Upper lobe of left lung (tissue), 6 donors: ENCODE results near the gene JSRP1. TPM values are rescaled to one million over a fixed set of nuclear protein-coding genes. Genes with fewer than 3 reads are reported as not detected.

Experiments used
- ATAC-seq, 2 donors: fragments of 200-7000 bp; cut with Tn5 transposase; one replicate each; pipeline ENCODE4 v1.9.1; 2022; ENCODE audit warnings: mild to moderate bottlenecking in 2 of 2, moderate library complexity in 2 of 2; ENCODE audit not compliant: low FRiP score in 2 of 2
- DNase-seq, 2 donors: peaks; one replicate each; pipeline ENCODE4 v3.0.0-alpha.2; 2019 to 2020
- H3K27ac ChIP-seq, 4 donors: fragments of 200-600 bp; sonication (generic); one replicate each; pipeline ENCODE4 v1.5.1; 2016 to 2019
- H3K27me3 ChIP-seq, 4 donors: fragments of 200-600 bp; sonication (generic); one replicate each; pipeline ENCODE4 v1.5.1; 2017 to 2019
- H3K36me3 ChIP-seq, 4 donors: fragments of 200-600 bp; sonication (generic); one replicate each; pipeline ENCODE4 v1.5.1; 2016 to 2019
- H3K4me1 ChIP-seq, 4 donors: fragments of 200-600 bp; sonication (generic); one replicate each; pipeline ENCODE4 v1.5.1; 2018 to 2019
- H3K4me3 ChIP-seq, 4 donors: fragments of 200-600 bp; sonication (generic); one replicate each; pipeline ENCODE4 v1.5.1; 2017 to 2019; ENCODE audit warnings: mild to moderate bottlenecking in 2 of 4, moderate library complexity in 1 of 4
- H3K9me3 ChIP-seq, 4 donors: fragments of 200-600 bp; sonication (generic); one replicate each; pipeline ENCODE4 v1.5.1; 2018 to 2019
- CTCF ChIP-seq, 6 experiments: fragments of 450-650 bp in 4 of 6; fragments of 200-600 bp in 2 of 6; sonication (generic) in 2 of 6; IDR thresholded peaks; one replicate each; pipeline ENCODE4 v1.5.1; 2016 to 2019; ENCODE audit warnings: antibody characterized with exemption in 6 of 6
- EP300 ChIP-seq, 4 donors: sonication (generic); formaldehyde crosslinking; IDR thresholded peaks; one replicate each; pipeline ENCODE4 v1.5.1; 2017; ENCODE audit warnings: antibody characterized with exemption in 4 of 4, control low read depth in 2 of 4
- POLR2A ChIP-seq, 4 donors: fragments of 450-650 bp; IDR thresholded peaks; one replicate each; pipeline ENCODE4 v1.5.1; 2016 to 2017; ENCODE audit warnings: antibody characterized with exemption in 4 of 4, mild to moderate bottlenecking in 2 of 4
- POLR2AphosphoS5 ChIP-seq, 2 donors: sonication (generic); formaldehyde crosslinking; IDR thresholded peaks; one replicate each; pipeline ENCODE4 v1.5.1; 2017; ENCODE audit warnings: antibody characterized with exemption in 2 of 2
- WGBS, 2 donors: methylation state at CpG; one replicate each; pipeline ENCODE4 v1.1.5; 2017 to 2018; 5-methylcytosine and 5-hydroxymethylcytosine counted together
- total RNA-seq, 6 donors: library from RNA; depleted of rRNA in 4 of 6; stranded (reverse); fragments of >200 nt in 4 of 6; gene quantifications; one replicate each; pipeline versions ENCODE4 v1.1.0 to v1.2.1, GENCODE V29; 2016 to 2021
- donor health status: DM: no; HTN: no; CAD: no; lungs with moderate emphysema.
- donor health status: DM: no; HTN: yes; CAD: no; lungs with severe emphysema.

JSRP1 gene
- total RNA-seq, 6 donors from 2014 or later, result 1.2 to 3.7 (median 1.7) TPM; not detected in 3

GRCh38 chr19:2289714-2290435 is 33.7 kb upstream of the JSRP1 start:
- H3K27ac ChIP-seq, result peak overlapping the region; percentile 86 to 87 (median 87)
- no peaks in the 10 kb centered on the region for H3K9me3 ChIP-seq
- ATAC-seq (peak; percentile 50 to 60), DNase-seq (peak; percentile 70 to 92)
- TF ChIP-seq POLR2AphosphoS5 (IDR thresholded peaks at IDR 0.05) (peak in 1 of 2 donors; percentile 6), CTCF (IDR thresholded peaks at IDR 0.05) (no peak), POLR2A (IDR thresholded peaks at IDR 0.05) (peak in 2 of 4 donors; percentile 26 to 34)
- peaks cover 0 to 30% (median 22%) of the 10 kb centered on the region in 4 donors for H3K27me3 ChIP-seq
- no peaks in the 10 kb centered on the region for H3K36me3 ChIP-seq
- WGBS, 2 donors, result 1% methylated on average over 22 to 35 of the region's 74 CpGs
- H3K4me3 ChIP-seq, result peak overlapping the region in 3 of 4 donors; percentile 47 to 59 (median 51)
- peaks cover 23 to 42% (median 39%) of the 10 kb centered on the region in 4 donors for H3K4me1 ChIP-seq

- no peak for DNase-seq
These were observed 32.8 kb upstream of the JSRP1 start for GRCh38 chr19:2288818-2289713.

GRCh38 chr19:2288338-2288817 is 32.2 kb upstream of the JSRP1 start:
- no peak for ATAC-seq
- H3K27ac ChIP-seq, result peak overlapping the region; percentile 86 to 87 (median 87)
- H3K9me3 ChIP-seq, result no peaks in the 10 kb centered on the region
- no peaks in the 10 kb centered on the region for H3K36me3 ChIP-seq
- no peak for DNase-seq
- H3K4me3 ChIP-seq, result no peak overlapping the region
- TF ChIP-seq POLR2A (IDR thresholded peaks at IDR 0.05) (no peak), CTCF (IDR thresholded peaks at IDR 0.05) (no peak), POLR2AphosphoS5 (IDR thresholded peaks at IDR 0.05) (no peak), EP300 (IDR thresholded peaks at IDR 0.05) (no peak)
- peaks cover 0 to 30% (median 22%) of the 10 kb centered on the region in 4 donors for H3K27me3 ChIP-seq
- peaks cover 22 to 33% (median 31%) of the 10 kb centered on the region in 4 donors for H3K4me1 ChIP-seq
- 89% methylated on average over 14 to 15 of the region's 17 CpGs for WGBS, 2 donors

More at GRCh38 chr19:2288818-2289713, 32.8 kb upstream of the JSRP1 start:
- peak in 1 of 2 donors; percentile 27 for ATAC-seq
- no peaks in the 10 kb centered on the region for H3K9me3 ChIP-seq
- peak overlapping the region in 3 of 4 donors; percentile 47 to 59 (median 51) for H3K4me3 ChIP-seq
- H3K36me3 ChIP-seq, result no peaks in the 10 kb centered on the region
- H3K4me1 ChIP-seq, result peaks cover 22 to 34% (median 32%) of the 10 kb centered on the region in 4 donors
- peak overlapping the region; percentile 86 to 87 (median 87) for H3K27ac ChIP-seq
- no peak for TF ChIP-seq POLR2AphosphoS5 (IDR thresholded peaks at IDR 0.05)
- TF ChIP-seq CTCF (IDR thresholded peaks at IDR 0.05), result no peak
- TF ChIP-seq POLR2A (IDR thresholded peaks at IDR 0.05), result no peak
- TF ChIP-seq EP300 (IDR thresholded peaks at IDR 0.05), result no peak
- peaks cover 0 to 30% (median 22%) of the 10 kb centered on the region in 4 donors for H3K27me3 ChIP-seq
- WGBS, 2 donors, result 33 to 54% methylated on average over 9 to 28 of the region's 28 CpGs

GRCh38 chr19:2287585-2288337 is 31.5 kb upstream of the JSRP1 start:
- Histone ChIP-seq H3K27me3 (peaks cover 0 to 30% (median 22%) of the 10 kb centered on the region in 4 donors), H3K4me1 (peaks cover 22 to 36% (median 33%) of the 10 kb centered on the region in 4 donors), H3K4me3 (no peak overlapping the region), H3K36me3 (no peaks in the 10 kb centered on the region), H3K9me3 (no peaks in the 10 kb centered on the region), H3K27ac (peak overlapping the region; percentile 86 to 87 (median 87))
- WGBS, 2 donors, result 67 to 69% methylated on average over 6 to 13 of the region's 13 CpGs
- no peak for TF ChIP-seq POLR2AphosphoS5 (IDR thresholded peaks at IDR 0.05)
- TF ChIP-seq POLR2A (IDR thresholded peaks at IDR 0.05), result no peak
- TF ChIP-seq CTCF (IDR thresholded peaks at IDR 0.05), result no peak
- no peak for TF ChIP-seq EP300 (IDR thresholded peaks at IDR 0.05)
- no peak for ATAC-seq
- DNase-seq, result no peak
